Activated CD8-positive, alpha-beta memory T cell treated with anti-CD3 and anti-CD28 coated beads for 36 hours (primary cell): Measurements from ENCODE around the gene R3HCC1L. TPM values are rescaled to one million over a fixed set of nuclear protein-coding genes. Genes with fewer than 3 reads are reported as not detected.
"Not testable (repeated sequence)": the region's sequence is repeated elsewhere in the genome, so short reads cannot be mapped to it uniquely, and the experiment has no call there.

Experiments
- CTCF ChIA-PET: fragments of 350-600 bp; sonication (Branson Sonifier 250); formaldehyde crosslinking; loops from one replicate; lab custom pipeline; 2021; ENCODE audit warnings: antibody characterized with exemption; lab: Charles Lee
- POLR2A ChIA-PET: fragments of 350-600 bp; sonication (Branson Sonifier 250); formaldehyde crosslinking; loops from one replicate; lab custom pipeline; 2021; ENCODE audit warnings: antibody characterized with exemption; lab: Charles Lee
- total RNA-seq, 2 experiments: library from RNA; stranded (reverse); gene quantifications; one replicate each; pipeline ENCODE4 v1.2.3, GENCODE V29; 2021

R3HCC1L gene
- total RNA-seq, 2 experiments from 2014 or later, result 21.0 to 23.4 TPM

- CTCF ChIA-PET, result interaction anchor here (1.2 kb wide), 1 partner anchor 85 kb away, joined by 3 read pairs; no protein-coding TSS in a partner anchor
- POLR2A ChIA-PET, result no interaction called here
Observed at GRCh38 chr10:98125940-98126631, 8.4 kb upstream of the R3HCC1L start.

- ChIA-PET POLR2A (no interaction called here), CTCF (interaction anchor here (1.6 kb wide), 1 partner anchor 83 kb away, joined by 4 read pairs; no protein-coding TSS in a partner anchor)
Observed at GRCh38 chr10:98128802-98129201, 5.7 kb upstream of the R3HCC1L start.

GRCh38 chr10:98131619-98132018 is 2.8 kb upstream of the R3HCC1L start:
- CTCF ChIA-PET, result no interaction called here
- POLR2A ChIA-PET, result no interaction called here

GRCh38 chr10:98133075-98133752 is 1.2 kb upstream of the R3HCC1L start:
- CTCF ChIA-PET, result interaction anchor here (1.5 to 1.6 kb wide), 2 partner anchors 10 to 61 kb away, joined by 4 read pairs; no protein-coding TSS in a partner anchor
- POLR2A ChIA-PET, result not testable (repeated sequence)

- ChIA-PET POLR2A (no interaction called here), CTCF (interaction anchor here (1.5 to 1.6 kb wide), 2 partner anchors 11 to 60 kb away, joined by 4 read pairs; no protein-coding TSS in a partner anchor)
Observed at GRCh38 chr10:98134117-98134430, 383 bp upstream of the R3HCC1L start.

- ChIA-PET POLR2A (no interaction called here), CTCF (interaction anchor here (0.8 kb wide), 1 partner anchor 247 kb away, joined by 5 read pairs; no protein-coding TSS in a partner anchor)
Observed at GRCh38 chr10:98135222-98135899, 904 bp downstream of the R3HCC1L start.

GRCh38 chr10:98136775-98137174 is 2.3 kb downstream of the R3HCC1L start:
- POLR2A ChIA-PET, CTCF ChIA-PET: not testable (repeated sequence)

GRCh38 chr10:98138031-98138430 is 3.6 kb downstream of the R3HCC1L start:
- CTCF ChIA-PET, result interaction anchor here (0.7 kb wide), 1 partner anchor 65 kb away, joined by 3 read pairs; no protein-coding TSS in a partner anchor
- POLR2A ChIA-PET, result no interaction called here

- POLR2A ChIA-PET, result interaction anchor here (0.6 kb wide), 1 partner anchor 252 kb away, joined by 4 read pairs; no protein-coding TSS in a partner anchor
- CTCF ChIA-PET, result interaction anchor here (0.8 kb wide), 1 partner anchor 86 kb away, joined by 3 read pairs; no protein-coding TSS in a partner anchor
Observed at GRCh38 chr10:98139431-98139830, 5.0 kb downstream of the R3HCC1L start.

- CTCF ChIA-PET, result interaction anchor here (0.9 kb wide), 1 partner anchor 96 kb away, joined by 3 read pairs; no protein-coding TSS in a partner anchor
- POLR2A ChIA-PET, result interaction anchor here (0.6 to 0.7 kb wide), 2 partner anchors 26 to 57 kb away, joined by 3 to 4 read pairs; no protein-coding TSS in a partner anchor
Observed at GRCh38 chr10:98141484-98142073, 7.1 kb downstream of the R3HCC1L start.

- ChIA-PET CTCF (no interaction called here), POLR2A (no interaction called here)
Observed at GRCh38 chr10:98144985-98145384, 10.5 kb downstream of the R3HCC1L start.

- POLR2A ChIA-PET, result no interaction called here
Observed at GRCh38 chr10:98149858-98150257, 15.4 kb downstream of the R3HCC1L start.

GRCh38 chr10:98150544-98150943 is 16.1 kb downstream of the R3HCC1L start:
- ChIA-PET CTCF (no interaction called here), POLR2A (no interaction called here)

More at GRCh38 chr10:98149858-98150257, 15.4 kb downstream of the R3HCC1L start:
- CTCF ChIA-PET, result no interaction called here

GRCh38 chr10:98152778-98153177 is 18.3 kb downstream of the R3HCC1L start:
- CTCF ChIA-PET, result not testable (repeated sequence)

GRCh38 chr10:98153213-98153958 is 18.9 kb downstream of the R3HCC1L start:
- CTCF ChIA-PET, POLR2A ChIA-PET: not testable (repeated sequence)

More at GRCh38 chr10:98152778-98153177, 18.3 kb downstream of the R3HCC1L start:
- POLR2A ChIA-PET, result not testable (repeated sequence)

- POLR2A ChIA-PET, result no interaction called here
- CTCF ChIA-PET, result no interaction called here
Observed at GRCh38 chr10:98154076-98154475, 19.6 kb downstream of the R3HCC1L start.

- ChIA-PET POLR2A (no interaction called here), CTCF (interaction anchor here (1.0 kb wide), 1 partner anchor 13 kb away, joined by 3 read pairs; no protein-coding TSS in a partner anchor)
Observed at GRCh38 chr10:98158576-98158975, 24.1 kb downstream of the R3HCC1L start.

GRCh38 chr10:98163941-98164340 is 29.5 kb downstream of the R3HCC1L start:
- ChIA-PET POLR2A (no interaction called here), CTCF (no interaction called here)
